Measurements from ENCODE around the gene PDPK1. TPM values are rescaled to one million over a fixed set of nuclear protein-coding genes. Genes with fewer than 3 reads are reported as not detected.

PDPK1 gene
- total and polyA plus RNA-seq, 10 donors: 6.2 to 74.5 (median 48.7) TPM

DNA sequence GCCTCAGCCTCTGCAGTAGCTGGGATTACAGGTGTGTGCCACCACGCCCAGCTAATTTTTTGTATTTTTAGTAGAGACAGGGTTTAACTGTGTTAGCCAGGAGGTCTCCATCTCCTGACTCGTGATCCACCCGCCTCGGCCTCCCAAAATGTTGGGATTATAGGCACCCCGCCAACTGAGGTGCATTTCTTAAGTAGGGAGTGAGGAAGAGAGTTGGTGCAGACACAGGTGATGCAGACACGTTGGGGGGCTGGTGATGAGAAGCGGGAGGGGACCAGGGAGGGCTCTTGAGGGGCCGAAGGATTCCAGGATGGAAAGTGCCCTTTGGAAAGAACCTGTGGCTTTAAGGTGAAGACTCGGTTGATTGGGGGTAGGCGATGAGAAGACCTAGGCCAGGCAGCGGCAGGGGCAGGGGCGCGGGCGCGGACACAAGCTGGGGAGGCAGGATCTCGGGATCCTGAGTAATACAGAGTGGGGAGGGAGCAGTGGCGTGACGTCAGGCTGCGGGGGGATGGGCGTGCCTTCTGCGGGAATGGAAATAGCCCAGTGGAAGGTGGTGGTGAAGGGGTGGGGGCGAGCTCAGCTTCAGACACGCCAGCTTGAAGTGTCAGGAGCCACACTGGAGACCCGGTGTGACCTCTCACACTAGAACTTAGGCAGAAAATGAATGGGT lies 26.6 kb upstream of the PDPK1 start:
- no peaks in the 10 kb centered on the region for H3K27me3 ChIP-seq (replicated peaks in 1 of 7)
- intact Hi-C loops (cut with DNase I; ENCODE audit: low total_unique reads): no loop called here
- no peaks in the 10 kb centered on the region for H3K9me3 ChIP-seq
- peaks cover 38 to 90% (median 80%) of the 10 kb centered on the region in 6 donors for H3K4me1 ChIP-seq
- 61 to 78% (median 72%) methylated on average over 24 of the region's 24 CpGs for whole genome bisulfite sequencing, 5 donors
- no peak overlapping the region for H3K4me3 ChIP-seq
- H3K36me3 ChIP-seq: peaks cover 0 to 1% (median 0%) of the 10 kb centered on the region in 6 donors
- peak overlapping the region in 1 of 8 donors; percentile 100 for H3K27ac ChIP-seq
- TF ChIP-seq CTCF (IDR thresholded peaks at IDR 0.05 in 8 of 11, conservative IDR thresholded peaks at IDR 0.05 in 3 of 11): no peak
- no peak for TF ChIP-seq POLR2A (IDR thresholded peaks at IDR 0.05)
- TF ChIP-seq POLR2AphosphoS5 (IDR thresholded peaks at IDR 0.05): no peak
- peak; percentile 79 for DNase-seq

GRCh38 chr16:2511996-2512734 lies 25.7 kb upstream of the PDPK1 start:
- Histone ChIP-seq H3K4me1 (peaks cover 42 to 90% (median 81%) of the 10 kb centered on the region in 6 donors), H3K36me3 (peaks cover 0 to 9% (median 0%) of the 10 kb centered on the region in 6 donors), H3K9me3 (no peaks in the 10 kb centered on the region), H3K4me3 (peak overlapping the region in 1 of 8 donors; percentile 93), H3K27ac (peak overlapping the region in 4 of 8 donors; percentile 98 to 100 (median 100)), H3K27me3 (replicated peaks in 1 of 7) (no peaks in the 10 kb centered on the region)
- 89 to 96% (median 92%) methylated on average over 17 of the region's 17 CpGs for WGBS, 5 donors
- TF ChIP-seq POLR2AphosphoS5 (IDR thresholded peaks at IDR 0.05) (no peak), POLR2A (IDR thresholded peaks at IDR 0.05) (no peak), CTCF (IDR thresholded peaks at IDR 0.05 in 8 of 11, conservative IDR thresholded peaks at IDR 0.05 in 3 of 11) (no peak)
- DNase-seq: peak; percentile 79
- intact Hi-C loops (cut with DNase I; ENCODE audit: low total_unique reads): no loop called here

DNA sequence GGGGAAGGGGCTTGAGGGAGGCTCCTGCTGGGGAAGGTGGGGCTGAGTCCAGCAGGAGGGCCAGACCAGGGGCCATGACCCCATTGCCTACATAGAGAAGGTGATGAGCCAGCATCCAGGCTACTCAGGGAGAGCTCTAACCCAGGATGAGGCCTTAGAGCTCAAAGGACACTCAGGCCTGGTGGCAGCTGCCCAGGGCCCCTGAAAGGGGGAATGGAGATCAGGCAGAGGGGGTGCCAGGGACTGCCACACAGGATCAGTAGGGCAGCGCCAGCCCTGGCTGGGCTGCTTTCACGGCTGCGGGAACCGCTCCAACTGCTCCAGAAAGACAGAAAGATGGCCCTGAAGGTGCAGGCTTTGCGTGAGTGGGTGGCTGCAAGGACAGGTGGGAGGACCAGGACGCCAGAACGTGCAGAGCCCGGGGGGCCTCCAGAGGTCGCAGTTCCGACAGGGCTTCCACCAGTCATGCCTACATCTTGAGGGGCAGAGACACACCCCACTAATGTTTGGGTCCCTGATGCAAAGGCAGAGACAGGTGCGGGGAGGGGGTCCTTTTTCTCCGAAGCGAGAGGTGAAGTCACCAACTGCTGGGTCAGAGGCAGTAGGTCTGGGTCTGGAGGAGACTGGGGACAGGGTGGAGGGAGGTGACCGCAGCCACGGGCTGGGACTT lies 25.0 kb upstream of the PDPK1 start:
- WGBS, 5 donors: 35 to 56% (median 49%) methylated on average over 10 to 15 of the region's 15 CpGs
- Histone ChIP-seq H3K36me3 (peaks cover 0 to 13% (median 0%) of the 10 kb centered on the region in 6 donors), H3K4me1 (peaks cover 43 to 90% (median 81%) of the 10 kb centered on the region in 6 donors), H3K27ac (peak overlapping the region; percentile 97 to 100 (median 100)), H3K9me3 (no peaks in the 10 kb centered on the region), H3K27me3 (replicated peaks in 1 of 7) (no peaks in the 10 kb centered on the region), H3K4me3 (peak overlapping the region in 7 of 8 donors; percentile 77 to 97 (median 80))
- intact Hi-C loops (cut with DNase I; ENCODE audit: low total_unique reads): no loop called here
- peak; percentile 86 for DNase-seq
- TF ChIP-seq POLR2AphosphoS5 (IDR thresholded peaks at IDR 0.05) (no peak), POLR2A (IDR thresholded peaks at IDR 0.05) (no peak), CTCF (IDR thresholded peaks at IDR 0.05 in 8 of 11, conservative IDR thresholded peaks at IDR 0.05 in 3 of 11) (peak in 3 of 11 experiments; percentile 5 to 31 (median 9))

Measured in spleen (tissue), 11 donors.